ENCODE measurements around the gene KIF19.

KIF19 gene

GRCh38 chr17:74282587-74283370 is 43.2 kb upstream of the KIF19 start:
- H3K4me3 ChIP-seq (ENCODE audit: low read depth, low read length) = no peak overlapping the region
- DNase-seq (ENCODE audit: low read depth) = peak; percentile 71
- TF ChIP-seq POLR2A (IDR thresholded peaks at IDR 0.05; ENCODE audit: extremely low read depth, insufficient read length) (no peak), MYC (IDR thresholded peaks at IDR 0.05; ENCODE audit: low read depth, low read length) (no peak), MAX (IDR thresholded peaks at IDR 0.05; ENCODE audit: low read depth, low read length) (no peak), CTCF (IDR thresholded peaks at IDR 0.05; ENCODE audit: low read depth, low read length) (no peak)

DNA sequence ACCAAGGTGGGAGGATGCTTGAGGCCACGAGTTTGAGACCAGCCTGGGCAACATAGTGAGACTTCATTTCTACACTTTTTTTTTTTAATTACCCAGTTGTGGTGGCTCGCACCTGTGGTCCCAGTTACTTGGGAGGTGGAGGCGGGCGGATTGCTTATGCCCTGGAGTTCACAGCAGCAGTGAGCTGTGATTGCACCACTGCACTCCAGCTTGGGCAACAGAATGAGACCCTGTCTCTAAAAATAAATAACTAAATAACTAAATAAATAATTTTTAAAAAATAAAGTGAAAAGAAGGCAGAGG is 42.7 kb upstream of the KIF19 start:
- no peak overlapping the region for H3K4me3 ChIP-seq (ENCODE audit: low read depth, low read length)
- DNase-seq (ENCODE audit: low read depth) = no peak
- TF ChIP-seq CTCF (IDR thresholded peaks at IDR 0.05; ENCODE audit: low read depth, low read length) (no peak), MAX (IDR thresholded peaks at IDR 0.05; ENCODE audit: low read depth, low read length) (no peak), POLR2A (IDR thresholded peaks at IDR 0.05; ENCODE audit: extremely low read depth, insufficient read length) (no peak), MYC (IDR thresholded peaks at IDR 0.05; ENCODE audit: low read depth, low read length) (no peak)

- no peak for TF ChIP-seq MYC (IDR thresholded peaks at IDR 0.05; ENCODE audit: low read depth, low read length)
- TF ChIP-seq POLR2A (IDR thresholded peaks at IDR 0.05; ENCODE audit: extremely low read depth, insufficient read length) = no peak
- no peak for TF ChIP-seq MAX (IDR thresholded peaks at IDR 0.05; ENCODE audit: low read depth, low read length)
- TF ChIP-seq CTCF (IDR thresholded peaks at IDR 0.05; ENCODE audit: low read depth, low read length) = no peak
- H3K4me3 ChIP-seq (ENCODE audit: low read depth, low read length) = no peak overlapping the region
- no peak for DNase-seq (ENCODE audit: low read depth)
These were observed 38.9 kb upstream of the KIF19 start for GRCh38 chr17:74287031-74287602.

- DNase-seq (ENCODE audit: low read depth) = no peak
- no peak overlapping the region for H3K4me3 ChIP-seq (ENCODE audit: low read depth, low read length)
These were observed 37.2 kb upstream of the KIF19 start for GRCh38 chr17:74288785-74289184.

GRCh38 chr17:74289688-74290087 is 36.3 kb upstream of the KIF19 start:
- H3K4me3 ChIP-seq (ENCODE audit: low read depth, low read length) = no peak overlapping the region
- no peak for DNase-seq (ENCODE audit: low read depth)
- TF ChIP-seq POLR2A (IDR thresholded peaks at IDR 0.05; ENCODE audit: extremely low read depth, insufficient read length) (no peak), CTCF (IDR thresholded peaks at IDR 0.05; ENCODE audit: low read depth, low read length) (no peak), MAX (IDR thresholded peaks at IDR 0.05; ENCODE audit: low read depth, low read length) (no peak), MYC (IDR thresholded peaks at IDR 0.05; ENCODE audit: low read depth, low read length) (no peak)

More at GRCh38 chr17:74288785-74289184, 37.2 kb upstream of the KIF19 start:
- TF ChIP-seq POLR2A (IDR thresholded peaks at IDR 0.05; ENCODE audit: extremely low read depth, insufficient read length) (no peak), MYC (IDR thresholded peaks at IDR 0.05; ENCODE audit: low read depth, low read length) (no peak), MAX (IDR thresholded peaks at IDR 0.05; ENCODE audit: low read depth, low read length) (no peak), CTCF (IDR thresholded peaks at IDR 0.05; ENCODE audit: low read depth, low read length) (no peak)
